ENCODE data around the gene UMAD1.
"Not testable (repeated sequence)": the region's sequence is repeated elsewhere in the genome, so short reads cannot be mapped to it uniquely, and the experiment has no call there.

Gene UMAD1

DNA sequence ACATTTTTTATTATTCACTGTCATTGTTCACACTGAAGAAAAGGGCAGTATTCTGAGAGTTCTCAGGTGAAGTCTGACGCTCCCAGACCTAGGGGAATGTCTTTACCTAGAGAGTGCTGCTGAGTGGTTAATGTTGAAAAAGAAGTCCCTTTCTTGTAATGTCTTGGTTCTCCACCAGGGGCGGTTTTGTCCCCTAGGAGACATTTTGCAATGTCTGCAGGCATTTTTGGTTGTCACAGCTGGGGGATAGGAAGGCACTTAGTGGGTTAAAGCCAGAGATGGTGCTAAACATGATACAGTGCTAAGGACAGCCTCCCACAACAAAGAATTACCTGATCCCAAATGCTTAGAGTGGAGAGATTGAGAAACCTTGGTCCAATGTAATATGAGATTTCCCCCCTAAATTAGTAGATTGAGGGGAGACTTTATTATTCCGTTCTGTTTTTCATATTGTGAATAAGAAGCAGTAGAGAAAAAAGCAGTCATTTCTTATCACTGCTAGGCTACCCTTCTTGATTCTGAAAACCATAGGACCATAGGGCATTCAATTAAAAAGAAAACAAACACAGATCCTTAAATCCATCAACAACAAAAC lies 13.1 kb downstream of the UMAD1 start:
- no peak for DNase-seq

DNA sequence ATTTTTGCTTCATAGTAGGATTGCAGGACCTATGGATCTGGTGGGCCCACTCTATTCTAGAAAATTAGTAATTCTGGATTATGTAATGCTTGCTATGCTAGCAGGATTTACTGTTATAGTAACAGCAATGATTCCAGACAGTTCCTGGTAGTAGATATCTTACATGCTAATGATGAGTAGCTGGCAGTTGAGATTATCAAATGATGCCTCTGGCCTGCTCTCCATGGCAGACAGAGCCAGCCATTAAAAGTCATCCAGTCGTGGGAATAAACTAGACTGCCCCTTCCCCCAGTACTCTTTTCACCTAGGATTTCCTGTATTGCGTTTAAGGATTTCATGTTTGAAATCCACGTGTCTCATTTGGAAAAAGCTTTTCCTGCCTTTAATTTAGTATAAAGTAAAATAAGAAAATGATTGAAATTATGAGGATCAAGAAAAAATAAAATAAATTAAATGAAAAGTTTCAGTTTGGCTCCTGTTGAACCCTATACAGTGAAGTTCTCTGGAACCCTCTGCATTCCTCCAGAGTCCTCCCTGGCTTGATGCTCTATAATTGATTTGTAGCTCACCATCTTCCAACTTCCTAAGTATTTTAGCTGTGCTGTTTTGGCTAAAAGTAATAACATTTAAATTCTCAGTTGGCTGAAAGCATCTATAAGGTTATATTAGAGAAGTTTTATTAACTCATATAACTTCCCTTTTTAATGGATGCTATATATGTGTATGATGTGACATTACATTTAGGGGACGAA lies 14.6 kb downstream of the UMAD1 start:
- no peak for DNase-seq

DNA sequence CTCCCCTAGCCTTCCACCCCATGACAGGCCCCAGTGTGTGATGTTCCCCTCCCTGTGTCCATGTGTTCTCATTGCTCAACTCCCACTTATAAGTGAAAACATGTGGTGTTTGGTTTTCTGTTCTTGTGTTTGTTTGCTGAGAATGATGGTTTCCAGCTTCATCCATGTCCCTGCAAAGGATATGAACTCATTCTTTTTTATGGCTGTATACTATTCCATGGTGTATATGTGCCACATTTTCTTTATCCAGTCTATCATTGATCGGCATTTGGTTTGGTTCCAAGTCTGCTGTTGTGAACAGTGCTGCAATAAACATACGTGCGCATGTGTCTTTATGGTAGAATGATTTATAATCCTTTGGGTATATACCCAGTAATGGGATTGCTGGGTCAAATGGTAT lies 15.9 kb downstream of the UMAD1 start:
- DNase-seq: not testable (repeated sequence)

DNA sequence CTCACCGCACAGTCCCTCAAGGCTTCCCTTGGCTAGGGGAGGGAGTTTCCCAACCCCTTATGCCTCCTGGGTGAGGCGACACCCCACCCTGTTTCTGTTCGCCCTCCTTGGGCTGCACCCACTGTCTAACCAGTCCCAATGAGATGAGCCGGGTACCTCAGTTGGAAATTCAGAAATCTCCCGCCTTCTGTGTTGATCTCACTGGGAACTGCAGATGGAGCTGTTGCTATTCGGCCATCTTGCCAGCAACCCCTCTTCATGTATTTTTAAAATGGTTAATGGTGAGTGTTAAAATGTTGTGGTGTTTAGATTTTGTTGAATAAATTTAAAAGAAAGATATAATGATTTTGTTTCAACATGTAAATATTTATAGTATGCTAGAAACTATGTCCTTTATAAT lies 22.0 kb downstream of the UMAD1 start:
- DNase-seq: no peak

DNA sequence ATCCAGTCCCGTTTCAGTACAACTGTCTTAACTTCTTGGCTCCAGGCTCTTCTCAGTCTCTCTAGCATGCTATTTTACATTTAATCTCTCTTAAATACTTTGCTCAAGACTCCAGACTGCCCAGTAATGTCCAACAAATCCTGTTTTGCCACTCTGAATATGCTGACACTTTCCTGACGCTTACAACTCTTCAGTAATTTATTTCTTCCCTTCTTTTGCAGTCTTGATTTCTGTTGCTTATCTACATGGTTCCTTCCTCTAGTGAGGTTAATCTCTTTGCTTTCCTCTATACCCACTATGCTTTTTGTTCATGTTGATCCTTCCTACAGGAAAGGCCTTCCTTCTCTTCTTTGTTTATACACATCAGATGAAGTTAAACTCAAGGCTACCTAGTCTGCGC lies 23.7 kb downstream of the UMAD1 start:
- DNase-seq: no peak

DNA sequence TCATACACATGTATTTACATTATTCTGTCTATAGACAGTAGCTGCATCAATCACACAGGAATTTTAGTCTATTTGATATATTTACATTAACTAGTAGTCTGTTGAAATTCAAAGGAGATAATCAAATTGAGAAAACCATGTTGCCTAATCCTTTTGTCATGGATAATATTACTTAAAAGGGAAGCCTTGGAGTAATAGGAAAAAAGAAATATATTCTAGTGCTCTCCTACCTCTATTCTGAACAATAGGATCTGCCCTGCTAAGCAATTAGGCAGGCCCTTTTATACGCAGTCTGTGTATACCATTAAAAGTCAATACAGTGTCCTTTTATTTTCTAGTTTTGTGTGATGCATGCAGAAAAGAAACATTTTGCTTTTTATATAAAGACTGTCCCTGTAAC lies 24.5 kb downstream of the UMAD1 start:
- no peak for DNase-seq

DNA sequence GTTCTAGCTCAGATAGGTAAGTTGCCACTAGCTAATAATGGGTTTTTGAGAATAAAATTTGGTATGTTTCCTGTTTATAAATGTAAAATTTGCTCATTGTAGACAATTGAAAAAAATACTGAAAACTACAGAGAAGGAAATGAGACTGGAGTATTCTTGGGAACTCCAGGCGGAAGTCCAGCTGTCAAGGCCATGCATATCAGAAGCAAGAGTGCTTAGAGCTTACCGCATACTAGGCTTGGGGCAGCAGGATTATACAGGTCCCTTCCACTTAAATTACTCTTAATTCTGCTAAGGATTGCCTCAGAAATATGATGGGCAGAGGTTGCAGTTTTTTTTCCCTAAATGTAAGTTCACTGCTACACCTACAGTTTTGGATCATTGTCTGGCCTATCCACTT lies 26.6 kb downstream of the UMAD1 start:
- DNase-seq: no peak

DNA sequence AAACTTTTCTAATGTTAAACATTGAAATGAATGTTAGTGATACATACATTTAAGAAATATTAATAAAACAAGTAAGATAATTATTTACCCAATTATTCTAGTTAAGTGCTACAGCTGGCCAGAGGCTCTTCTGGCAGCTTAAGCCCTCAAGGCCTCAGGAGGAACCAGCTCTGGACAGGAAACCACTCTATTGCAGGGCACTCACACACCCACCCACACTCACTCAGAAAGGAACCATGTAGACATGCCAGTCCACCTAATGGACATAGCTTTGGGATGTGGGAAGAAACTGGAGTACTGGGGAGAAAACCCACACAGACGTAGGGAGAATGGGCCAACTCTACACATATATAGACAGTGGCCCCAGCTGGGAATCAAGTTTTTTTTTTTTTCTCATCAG lies 28.2 kb downstream of the UMAD1 start:
- DNase-seq: no peak

DNA sequence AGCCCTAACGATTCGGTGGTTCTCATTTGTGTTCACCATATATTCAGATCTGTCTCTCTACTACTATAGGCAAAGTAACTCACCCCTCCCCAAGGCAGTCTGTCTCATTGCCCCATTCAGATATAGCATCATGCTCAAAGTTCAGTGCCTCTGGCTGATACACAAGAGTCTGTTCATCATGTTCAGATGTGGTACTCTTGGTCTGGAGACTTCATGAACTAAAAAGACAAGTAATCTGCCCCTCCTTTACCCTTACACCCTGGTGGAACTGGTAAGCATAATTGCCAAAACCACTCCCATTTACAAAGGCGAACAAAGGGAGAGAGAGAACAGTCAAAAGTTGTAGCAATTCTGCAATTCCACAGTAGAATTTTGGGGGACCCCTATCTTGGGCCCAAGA lies 29.9 kb downstream of the UMAD1 start:
- no peak for DNase-seq

DNA sequence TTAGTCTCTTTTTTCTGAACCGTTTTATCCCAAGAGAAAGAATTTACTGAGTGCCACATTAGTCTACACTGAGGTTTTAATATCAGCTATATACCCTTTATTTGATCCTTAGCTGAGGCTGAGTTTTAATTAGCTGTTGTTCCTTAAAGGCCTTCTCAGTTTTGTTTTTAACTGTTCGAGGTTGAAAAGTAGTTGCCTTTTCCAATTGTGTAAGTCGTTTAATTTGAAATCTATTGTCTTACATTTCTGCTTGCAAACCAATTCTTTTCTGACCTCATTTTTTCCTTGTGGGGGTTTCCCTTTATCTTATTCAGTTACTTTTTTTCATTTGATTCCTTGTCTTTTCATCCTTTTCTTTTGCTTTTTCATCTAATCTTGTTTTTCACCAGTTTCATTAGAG lies 30.8 kb downstream of the UMAD1 start:
- DNase-seq: no peak

DNA sequence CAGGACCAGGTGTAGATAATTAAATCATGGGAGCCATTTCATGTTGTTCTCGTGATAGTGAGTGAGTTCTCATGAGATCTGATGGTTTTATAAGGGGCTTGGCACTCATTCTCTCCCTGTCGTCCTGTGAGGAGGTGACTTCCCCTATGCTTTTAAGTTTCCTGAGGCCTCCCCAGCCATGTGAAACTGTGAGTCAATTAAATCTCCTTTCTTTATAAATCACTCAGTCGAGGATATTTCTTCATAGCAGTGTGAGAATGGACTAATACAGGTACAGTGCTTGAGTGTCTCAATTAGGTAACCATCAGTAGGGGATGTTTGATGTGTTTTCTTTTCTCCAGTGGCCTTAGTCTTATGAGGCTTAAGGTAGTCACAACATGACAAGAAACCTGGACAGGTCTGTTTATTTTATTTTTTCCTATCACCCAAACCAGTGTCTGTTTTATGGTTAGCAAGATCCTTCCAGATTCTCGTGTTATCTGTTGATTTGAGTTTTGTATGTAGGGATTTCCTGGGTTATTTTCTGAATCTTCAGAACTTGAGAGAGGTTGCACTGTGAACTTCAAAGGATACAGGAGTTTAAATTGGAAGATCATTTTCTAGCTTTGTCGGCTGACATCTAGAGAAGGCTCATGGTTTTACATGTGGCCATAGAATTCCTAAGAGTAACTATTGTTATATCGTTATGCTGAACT lies 32.1 kb downstream of the UMAD1 start:
- no peak for DNase-seq

DNA sequence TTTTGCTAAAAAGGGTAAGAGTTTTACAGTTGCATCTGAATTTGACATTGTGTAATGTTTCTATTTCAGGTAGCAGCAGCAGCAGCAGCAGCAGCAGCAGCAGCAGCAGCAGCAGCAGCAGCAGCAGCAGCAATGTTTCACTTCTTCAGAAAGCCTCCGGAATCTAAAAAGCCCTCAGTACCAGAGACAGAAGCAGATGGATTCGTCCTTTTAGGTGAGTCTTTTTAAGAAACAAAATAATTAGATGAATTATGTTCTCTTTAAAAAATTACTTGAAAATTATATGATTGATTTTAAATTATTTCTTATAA lies 32.6 kb downstream of the UMAD1 start:
- DNase-seq: no peak

DNA sequence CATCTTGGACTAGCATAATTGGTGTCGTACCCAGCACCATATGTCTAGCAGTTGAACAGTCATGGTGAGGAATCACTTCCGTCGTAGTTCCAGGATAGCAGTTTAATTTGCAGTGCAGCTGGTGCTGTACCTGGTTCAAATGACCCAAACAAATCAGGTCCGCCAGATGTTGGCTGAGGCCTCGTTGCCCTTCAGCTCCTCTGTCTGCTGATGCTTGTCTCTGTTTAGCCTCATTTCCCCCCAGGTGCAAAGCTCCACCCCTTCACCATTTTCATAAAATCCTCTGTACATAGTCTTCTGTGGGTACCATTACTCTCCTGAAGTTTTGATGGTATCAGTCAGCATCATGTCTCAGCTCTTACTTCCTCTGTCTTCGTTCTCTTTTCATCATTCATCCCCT lies 35.1 kb downstream of the UMAD1 start:
- DNase-seq: no peak

DNA sequence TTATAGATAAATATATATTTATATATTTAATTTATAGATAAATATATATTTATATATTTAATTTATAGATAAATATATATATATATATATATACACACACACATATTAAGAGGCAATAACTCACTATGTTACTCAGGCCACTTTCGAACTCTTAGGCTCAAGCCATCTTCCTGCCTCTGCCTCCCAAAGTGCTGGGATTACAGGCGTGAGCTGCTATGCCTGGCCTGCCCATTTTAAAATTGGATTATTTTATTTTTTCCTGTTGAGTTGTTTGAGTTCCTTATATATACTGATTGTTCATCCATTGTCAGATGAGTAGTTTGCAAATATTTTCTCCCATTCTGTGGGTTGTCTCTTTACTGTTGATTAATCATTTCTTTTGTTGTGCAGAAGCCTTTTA lies 39.1 kb downstream of the UMAD1 start:
- not testable (repeated sequence) for DNase-seq

DNA sequence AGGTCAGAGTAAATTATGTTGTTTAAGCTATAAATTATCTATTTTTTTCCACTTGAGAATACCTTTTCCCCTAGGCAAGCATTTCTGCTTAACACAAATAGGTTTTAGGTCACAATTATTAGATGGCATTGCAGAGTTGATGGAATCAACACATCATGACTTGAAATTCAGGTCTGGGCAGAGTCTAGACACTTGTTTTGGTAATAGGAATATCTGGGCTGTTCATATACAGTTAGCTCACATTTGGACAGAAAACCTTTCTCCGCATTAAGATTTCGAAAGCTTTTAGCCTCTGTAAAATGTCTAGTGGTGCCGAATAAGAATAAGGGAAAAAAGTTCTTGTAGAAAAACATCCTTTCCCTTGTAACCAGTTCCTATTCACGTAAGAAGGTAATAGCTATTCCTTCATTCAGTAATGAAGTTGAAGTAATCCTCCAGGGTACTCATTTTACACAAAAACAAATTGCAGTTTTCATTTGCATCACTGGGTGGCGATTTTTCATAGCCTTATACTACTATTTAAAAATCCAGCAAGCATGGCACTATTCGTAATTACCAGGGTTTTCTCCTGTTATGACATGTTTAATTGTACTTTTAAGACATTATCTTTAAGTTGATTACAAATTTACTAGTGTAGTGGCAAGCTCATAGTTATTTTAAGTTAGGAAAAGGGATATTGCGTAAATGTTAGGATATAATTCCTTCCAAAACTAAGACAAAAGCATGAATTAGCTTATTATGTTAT lies 40.8 kb downstream of the UMAD1 start:
- peak; percentile 87 for DNase-seq

DNA sequence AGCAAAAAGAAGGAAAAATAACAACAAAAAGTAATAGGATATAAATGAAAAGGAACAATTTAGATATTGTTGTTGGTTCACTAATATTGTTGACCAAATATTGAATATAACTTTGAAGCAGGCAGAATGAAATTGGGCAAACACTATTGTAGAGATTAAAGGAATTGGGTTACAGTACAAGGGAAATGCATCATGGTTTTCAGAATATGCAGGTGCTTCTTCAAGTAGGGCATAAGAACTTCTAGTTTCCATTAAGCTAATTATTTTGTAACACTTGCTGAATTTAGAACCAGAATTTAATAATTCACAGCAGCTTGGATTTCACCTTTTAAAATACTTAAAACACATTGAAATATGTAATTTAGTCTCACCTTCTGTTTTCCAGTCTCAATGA lies 41.4 kb downstream of the UMAD1 start:
- DNase-seq: no peak

DNA sequence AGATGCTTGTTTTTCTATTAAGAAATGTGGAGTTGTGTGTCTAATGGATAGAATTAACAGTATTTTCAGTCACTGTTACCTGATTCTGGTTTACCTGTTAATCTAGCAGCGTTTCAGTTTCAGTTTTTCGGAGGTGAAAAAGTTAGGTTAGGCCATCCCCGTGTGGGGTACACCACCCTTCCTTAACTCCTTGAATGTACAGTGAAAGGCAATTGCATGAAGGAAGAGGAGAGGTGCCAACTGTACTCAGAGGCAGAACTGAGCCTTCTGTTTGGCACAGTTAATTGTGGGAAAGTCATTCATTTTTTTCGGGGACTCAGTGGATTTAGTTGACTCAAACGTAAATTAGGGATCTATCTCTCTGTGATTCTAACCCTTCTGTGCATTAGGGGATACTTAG lies 42.3 kb downstream of the UMAD1 start:
- no peak for DNase-seq

DNA sequence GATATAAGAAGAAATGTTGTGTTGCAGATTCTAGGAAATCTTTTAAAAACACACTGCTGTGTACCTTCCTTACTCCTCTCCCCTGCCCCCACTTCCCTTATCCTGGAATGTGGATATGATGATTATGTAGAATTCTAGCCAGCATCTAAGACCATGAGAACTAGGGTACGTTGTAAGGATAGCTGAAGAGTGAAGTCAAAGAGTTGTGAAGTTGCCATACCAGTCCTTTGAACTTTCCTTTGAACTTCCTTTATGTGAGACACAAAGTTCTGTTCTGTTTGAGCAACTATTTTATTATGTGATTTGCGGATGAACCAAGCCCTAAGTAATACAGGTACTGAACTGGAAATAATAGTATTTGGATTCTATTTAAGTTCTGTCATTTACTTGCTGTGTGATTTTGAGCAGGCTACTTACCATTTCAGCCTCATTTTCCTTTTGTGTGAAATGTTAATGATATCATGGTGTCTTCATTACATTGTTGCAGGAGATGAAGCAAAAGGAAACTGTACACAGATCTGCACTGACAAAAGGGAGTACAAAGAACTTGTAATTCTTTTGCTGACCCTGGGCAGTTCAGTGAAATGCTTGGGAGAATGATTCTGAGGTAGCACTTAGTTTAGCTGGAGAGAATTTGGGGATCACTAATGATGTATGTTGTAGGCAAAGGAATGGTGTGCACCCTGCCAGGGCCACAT lies 46.4 kb downstream of the UMAD1 start:
- DNase-seq: no peak

DNA sequence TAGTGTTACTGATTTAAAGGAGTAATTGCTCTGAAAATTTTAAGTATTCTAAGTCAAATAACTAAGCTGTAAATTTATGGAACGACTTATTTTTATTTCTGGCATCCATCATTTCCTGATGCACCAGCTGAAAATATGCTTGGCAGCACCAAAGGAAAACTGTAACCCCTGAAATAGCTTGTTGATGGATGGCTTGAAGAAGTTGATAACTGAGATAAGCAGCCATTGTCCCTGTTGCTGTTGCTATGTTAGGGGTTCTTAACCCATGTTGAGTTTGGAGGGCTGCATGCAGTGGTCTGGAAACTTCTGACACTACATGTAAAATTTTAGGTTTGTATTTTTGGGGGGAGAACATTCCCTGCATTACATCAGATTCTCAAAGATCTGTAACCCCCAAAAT lies 47.2 kb downstream of the UMAD1 start:
- DNase-seq: no peak

DNA sequence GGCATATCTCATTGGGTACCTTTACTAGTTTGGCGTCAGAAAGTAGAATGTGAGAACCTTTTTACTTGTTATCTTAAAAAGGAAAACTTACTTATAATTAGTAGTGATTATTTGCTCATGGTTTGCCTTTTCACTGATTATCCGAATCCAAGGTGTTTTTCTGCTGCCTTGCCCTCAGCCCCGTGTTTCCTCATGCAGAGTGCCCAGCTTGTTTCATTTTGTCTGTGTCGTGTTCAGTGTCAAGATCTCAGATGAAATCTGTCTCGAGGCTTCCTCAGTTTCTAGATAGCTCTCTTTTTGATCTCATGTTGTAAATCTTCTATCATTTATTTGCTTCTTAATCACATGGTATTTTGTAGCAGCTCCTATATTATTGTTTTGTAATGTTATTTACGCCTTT lies 47.8 kb downstream of the UMAD1 start:
- no peak for DNase-seq

DNA sequence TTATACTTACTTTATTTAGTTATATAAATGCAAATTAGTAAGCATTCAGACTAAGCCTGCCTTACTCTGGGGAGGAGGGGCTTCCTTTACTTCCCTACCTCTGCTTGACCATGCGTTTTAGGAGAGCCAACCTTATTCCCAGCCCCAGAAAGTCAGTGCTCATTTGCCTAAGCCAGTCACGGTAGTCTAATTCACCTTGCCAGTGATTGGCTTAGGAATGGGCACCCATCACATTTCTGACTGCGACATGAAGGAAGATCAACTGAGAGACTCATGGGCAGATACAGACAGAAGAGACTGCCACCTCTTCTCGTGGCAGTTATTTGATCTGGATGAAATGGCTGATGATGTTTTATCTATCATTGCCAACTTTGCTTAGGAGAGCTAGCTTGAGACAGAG lies 48.4 kb downstream of the UMAD1 start:
- no peak for DNase-seq

DNA sequence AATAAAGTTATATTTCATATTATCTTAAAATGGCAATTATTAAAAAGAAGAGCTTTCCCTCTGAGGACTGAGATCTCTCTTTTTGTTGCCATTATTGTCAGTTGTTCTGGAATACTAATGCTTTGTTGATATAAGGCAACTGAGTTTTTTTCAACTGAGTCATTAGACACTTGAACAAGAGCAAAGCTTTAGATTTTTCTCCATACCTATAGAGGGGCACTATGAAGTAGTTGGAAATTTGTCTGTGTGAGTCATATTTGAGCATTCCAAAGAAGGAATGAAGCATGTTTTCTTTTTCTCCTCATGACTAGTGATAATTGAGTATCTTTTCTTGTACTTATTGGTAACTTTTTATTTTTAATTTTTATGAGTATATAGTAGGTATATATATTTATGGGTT lies 53.3 kb downstream of the UMAD1 start:
- no peak for DNase-seq

DNA sequence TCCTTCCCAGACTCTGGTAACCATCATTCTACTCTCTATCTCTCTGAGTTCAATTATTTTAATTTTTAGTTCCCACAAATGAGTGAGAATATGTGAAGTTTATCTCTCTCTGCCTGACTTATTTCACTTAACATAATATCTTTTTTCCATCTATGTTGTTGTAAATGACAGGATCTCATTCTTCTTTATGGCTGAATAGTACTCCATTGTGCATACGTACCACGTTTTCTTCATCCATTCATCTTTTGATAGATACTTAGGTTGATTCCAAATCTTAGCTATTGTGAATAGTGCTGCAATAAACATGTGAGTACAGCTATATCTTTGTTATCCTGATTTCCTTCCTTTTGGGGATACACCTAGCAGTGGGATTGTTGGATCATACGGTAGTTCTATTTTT lies 54.0 kb downstream of the UMAD1 start:
- DNase-seq: no peak
